Right kidney (tissue), 1 donor: Measurements from ENCODE around the gene ABHD16B.
A peak's percentile ranks its signal among the peaks of the same experiment; 100 is the strongest.
"Not testable (repeated sequence)": the region's sequence is repeated elsewhere in the genome, so short reads cannot be mapped to it uniquely, and the experiment has no call there.

Experiments
- DNase-seq: peaks from one replicate; pipeline ENCODE4 v3.0.0-alpha.2; 2016

Gene ABHD16B

GRCh38 chr20:63854766-63855362 lies 6.4 kb upstream of the ABHD16B start:
- no peak for DNase-seq

GRCh38 chr20:63855363-63856097 lies 5.8 kb upstream of the ABHD16B start:
- peak; percentile 68 for DNase-seq

DNA sequence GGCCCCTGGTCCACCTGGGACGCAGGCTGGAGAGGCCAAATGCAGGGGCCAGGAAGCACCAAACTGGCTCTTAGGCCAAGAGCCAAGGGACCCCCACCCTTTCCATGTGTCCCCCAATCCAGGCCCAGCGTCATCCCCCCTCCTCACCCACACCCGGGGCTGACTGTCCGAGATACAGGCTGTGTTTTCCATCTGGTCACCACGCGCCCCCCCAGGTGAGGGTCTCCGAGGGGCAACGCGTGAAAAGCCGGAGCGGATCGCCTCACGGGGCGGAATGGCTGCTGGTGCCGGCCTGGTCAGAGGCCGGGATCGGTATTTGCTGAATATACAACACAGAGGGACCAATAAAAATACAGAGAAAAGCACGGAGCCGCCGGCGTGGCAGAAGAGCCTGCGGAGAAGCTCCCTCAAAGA lies 5.2 kb upstream of the ABHD16B start:
- DNase-seq = peak; percentile 47

- DNase-seq = peak; percentile 81
Measured at GRCh38 chr20:63857764-63858392, 3.4 kb upstream of the ABHD16B start.

GRCh38 chr20:63858393-63859165 lies 2.7 kb upstream of the ABHD16B start:
- DNase-seq = peak; percentile 88

DNA sequence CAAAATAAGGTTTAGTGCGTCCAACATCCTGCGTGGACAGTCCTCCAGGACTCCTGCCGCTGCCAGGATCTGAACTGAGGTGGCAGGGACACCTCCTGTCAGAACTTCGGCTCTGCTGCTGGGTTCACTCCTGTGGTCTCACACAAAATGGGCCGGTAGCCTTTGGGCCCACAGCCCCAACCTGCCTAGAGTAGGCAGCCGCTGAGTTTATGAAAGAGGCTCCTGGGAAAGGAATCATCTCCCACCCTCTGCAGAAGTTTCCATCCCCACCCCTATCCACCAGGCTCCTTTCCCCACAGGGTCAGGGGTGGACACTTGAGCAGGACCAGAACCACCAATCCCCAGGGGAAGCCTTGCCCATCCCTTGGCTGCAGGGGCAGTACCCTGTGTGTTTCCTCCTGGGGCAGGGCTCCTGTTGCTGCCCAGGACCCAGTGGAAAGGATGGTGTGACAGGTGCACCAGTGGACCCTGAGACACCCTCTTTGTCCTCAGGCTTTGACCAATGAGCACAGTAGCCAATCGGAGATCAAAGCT lies 2.1 kb upstream of the ABHD16B start:
- no peak for DNase-seq

DNA sequence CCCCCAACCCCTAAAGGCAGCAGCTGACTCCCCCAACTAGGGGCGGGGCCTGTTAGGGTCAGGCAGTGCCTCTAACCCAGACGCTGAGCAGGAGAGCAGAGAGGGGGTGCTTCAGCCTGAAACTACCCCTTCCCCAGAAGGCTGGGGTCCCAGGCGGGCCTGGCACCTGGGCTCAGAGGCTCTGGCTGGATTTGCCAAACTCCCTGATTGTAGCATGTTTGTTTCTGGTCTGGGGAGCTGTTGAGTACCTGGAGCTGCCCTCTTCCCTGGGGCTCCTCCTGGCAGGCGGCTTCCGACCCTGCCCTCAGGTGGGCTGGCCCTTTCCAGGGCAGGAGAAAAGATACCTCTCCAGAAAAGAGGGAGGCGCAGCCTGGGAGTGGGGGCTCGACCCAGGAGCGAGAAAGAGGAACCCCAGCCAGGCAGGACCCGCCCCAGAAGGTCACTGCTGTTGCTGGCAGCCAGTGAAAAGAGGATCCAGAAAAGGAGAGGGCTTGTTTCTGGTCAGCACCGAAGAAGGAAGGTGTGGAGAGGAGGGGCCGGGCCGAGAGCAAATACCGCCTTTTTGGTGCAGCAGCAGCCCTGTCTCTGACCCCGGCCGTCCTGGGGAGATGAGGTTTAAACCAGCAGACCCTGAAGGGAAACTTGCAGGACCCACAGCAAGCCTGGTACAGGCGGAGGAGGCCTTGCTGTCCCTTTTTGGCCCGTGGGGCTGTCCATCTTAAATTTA lies 810 bp upstream of the ABHD16B start:
- DNase-seq = no peak

GRCh38 chr20:63861981-63862901 lies 943 bp downstream of the ABHD16B start:
- DNase-seq = no peak

GRCh38 chr20:63863021-63863797 lies 1.9 kb downstream of the ABHD16B start:
- DNase-seq = no peak

DNA sequence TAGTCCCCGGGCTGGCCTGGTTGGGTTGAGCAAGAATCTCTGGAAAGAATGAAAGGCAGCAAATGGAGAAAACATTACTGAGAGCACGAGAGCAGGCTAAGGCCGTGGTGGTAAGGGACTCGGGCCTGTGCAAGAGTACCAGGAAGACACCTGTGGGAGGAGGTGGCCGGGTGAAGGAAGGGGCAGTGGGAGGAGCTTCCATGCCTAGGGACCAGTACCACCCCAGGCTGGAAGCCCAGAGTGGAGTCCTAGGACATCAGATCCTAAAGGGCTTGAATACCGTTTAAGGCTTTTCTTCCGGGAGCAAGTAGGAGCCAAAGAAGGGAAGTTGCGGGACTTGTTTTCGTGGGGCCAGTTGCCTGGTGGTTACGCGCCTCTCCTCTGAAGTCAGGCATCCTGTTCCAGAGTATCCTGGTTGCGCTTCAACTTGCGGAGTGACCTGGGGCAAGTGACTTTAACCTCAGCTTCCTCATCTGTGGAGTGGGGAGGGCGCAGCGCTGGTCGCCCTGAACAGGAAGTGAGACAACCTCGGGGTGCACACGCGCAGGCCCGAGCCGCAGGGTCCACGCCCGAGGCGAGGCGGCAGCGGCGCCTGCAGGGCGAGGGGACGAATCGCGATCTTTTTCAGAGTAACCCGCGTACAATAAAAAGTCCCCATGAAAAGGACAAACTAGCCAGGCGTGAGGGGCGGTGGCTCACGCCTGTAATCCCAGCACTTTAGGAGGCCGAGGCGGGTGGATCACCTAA lies 2.7 kb downstream of the ABHD16B start:
- DNase-seq = peak; percentile 81

GRCh38 chr20:63864545-63864977 lies 3.3 kb downstream of the ABHD16B start:
- no peak for DNase-seq

DNA sequence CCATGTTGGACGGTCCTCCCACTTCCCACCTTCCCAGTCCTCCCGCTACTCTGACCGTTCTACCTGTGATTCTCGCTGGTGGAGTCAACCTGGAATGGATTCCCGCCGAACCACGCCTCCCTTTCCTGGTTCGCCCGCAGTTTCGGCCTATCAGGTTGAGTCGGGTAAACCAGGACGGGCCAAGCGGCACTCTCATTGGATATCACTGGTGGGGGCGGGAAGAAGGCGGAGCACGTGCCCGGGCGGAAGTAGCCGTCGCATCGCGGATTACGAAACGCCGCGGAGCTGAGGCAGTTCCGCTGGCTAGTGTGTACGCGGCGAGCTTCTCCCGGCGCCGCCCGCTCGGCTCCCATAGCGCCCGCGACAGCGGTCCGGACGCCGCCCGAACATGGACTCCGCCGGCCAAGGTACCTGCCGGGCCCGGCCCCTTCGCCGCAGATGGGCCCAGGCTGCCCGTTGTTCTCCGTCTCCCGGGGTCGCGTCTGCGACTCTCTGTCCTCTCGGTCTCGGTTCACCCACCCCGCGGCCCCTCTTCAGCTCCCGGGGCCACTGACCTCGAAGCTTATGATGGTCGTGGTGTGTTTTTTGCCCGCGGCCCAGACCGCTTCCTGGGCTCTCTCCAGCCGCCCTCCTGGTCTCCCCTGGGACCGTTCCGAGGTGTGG lies 3.8 kb downstream of the ABHD16B start, which contains the start of gene TPD52L2:
Gene TPD52L2 (plus strand): TSS at position 293 of the 663 bp plus-strand sequence. CDS start 96 bp downstream, at position 389.
- DNase-seq = peak; percentile 86

DNA sequence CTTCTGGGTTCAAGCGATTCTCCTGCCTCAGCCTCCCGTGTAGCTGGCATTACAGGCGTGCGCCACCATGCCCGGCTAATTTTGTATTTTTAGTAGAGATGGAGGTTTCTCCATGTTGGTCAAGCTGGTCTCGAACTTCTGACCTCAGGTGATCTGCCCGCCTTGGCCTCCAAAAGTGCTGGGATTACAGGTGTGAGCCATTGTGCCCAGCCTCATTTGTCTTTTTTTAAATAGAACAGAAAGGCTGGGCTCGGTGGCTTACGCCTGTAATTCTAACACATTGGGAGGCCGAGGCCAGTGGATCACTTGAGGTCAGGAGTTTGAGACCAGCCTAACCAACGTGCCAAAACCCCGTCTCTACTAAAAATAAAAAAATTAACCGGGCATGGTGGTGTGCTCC lies 5.7 kb downstream of the ABHD16B start:
- DNase-seq = not testable (repeated sequence)

DNA sequence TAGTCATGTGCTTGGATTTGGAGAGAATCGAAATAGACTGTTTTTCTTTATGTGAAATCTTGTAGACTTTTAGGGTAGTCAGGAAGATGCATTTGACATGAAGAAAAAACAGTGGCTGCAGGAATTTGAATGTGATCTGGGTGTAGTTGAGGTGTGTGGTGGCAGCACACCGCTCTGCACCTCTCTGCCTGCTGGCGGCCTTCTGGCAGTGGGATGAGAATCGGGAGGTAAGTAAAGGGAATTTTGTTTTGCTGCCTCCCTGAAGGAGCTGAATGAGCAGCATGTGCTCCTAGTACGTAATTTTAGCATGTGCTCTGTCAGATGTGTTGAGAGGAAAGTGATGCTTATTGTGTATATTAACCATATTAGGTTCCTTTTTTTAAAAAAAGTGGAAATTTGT lies 7.0 kb downstream of the ABHD16B start:
- no peak for DNase-seq

DNA sequence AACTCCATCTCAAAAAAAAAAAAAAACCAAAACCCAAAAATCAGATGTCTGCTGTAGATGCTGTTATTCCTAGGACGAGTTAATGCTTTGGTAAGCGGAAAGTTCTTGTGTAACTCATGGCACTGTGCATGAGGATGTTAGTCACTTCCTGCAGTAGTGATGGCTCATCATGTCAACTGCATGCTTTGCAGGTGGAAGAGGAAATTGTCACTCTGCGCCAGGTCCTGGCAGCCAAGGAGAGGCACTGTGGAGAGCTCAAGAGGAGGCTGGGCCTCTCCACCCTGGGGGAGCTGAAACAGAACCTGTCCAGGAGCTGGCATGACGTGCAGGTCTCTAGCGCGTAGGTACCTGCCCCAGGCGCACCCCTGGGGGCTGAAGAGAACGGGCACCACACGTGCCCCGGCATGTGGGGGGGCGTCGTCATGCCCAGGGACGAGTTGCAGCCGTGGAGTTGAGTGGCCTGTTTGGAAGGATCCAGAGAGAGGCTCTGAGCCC lies 12.2 kb downstream of the ABHD16B start:
- DNase-seq = no peak

DNA sequence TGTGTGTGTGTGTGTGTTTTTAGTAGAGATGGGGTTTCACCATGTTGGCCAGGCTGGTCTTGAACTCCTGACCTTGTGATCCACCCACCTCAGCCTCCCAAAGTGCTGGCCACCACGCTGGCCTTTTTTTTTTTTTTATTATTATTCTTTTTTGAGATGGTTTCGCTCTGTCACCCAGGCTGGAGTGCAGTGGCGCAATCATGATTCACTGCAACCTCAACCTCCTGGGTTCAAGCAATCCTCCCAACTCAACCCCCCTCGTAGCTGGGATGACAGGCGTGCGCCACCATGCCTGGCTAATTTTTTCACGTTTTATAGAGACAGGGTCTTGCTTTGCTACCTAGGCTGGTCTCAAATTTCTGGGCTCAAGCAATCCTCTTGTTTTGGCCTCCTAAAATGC lies 12.9 kb downstream of the ABHD16B start:
- DNase-seq = not testable (repeated sequence)

GRCh38 chr20:63876489-63877036 lies 15.3 kb downstream of the ABHD16B start:
- DNase-seq = no peak
